T-cell (primary cell): ENCODE measurements around the gene ZFX. TPM values are rescaled to one million over a fixed set of nuclear protein-coding genes. Genes with fewer than 3 reads are reported as not detected.
A peak's percentile ranks its signal among the peaks of the same experiment; 100 is the strongest.

ENCODE experiments used
- ATAC-seq, 4 experiments: fragments of 200-7000 bp in 3 of 4; fragments of 150-1000 bp in 1 of 4; cut with Tn5 transposase; replicated peaks in 1 of 4; 1 replicate in 3 of 4; 2 replicates in 1 of 4; pipeline ENCODE4 v1.10.0; 2021; ENCODE audit warnings: moderate library complexity in 3 of 4, mild to moderate bottlenecking in 2 of 4, moderate number of reproducible peaks in 1 of 4
- CTCF ChIA-PET, 2 donors: fragments of 300-600 bp; sonication (Branson Sonifier 250); formaldehyde crosslinking; loops; one replicate each; lab custom pipeline; 2022; ENCODE audit warnings: antibody characterized with exemption in 2 of 2; lab: Charles Lee
- POLR2A ChIA-PET, 2 donors: fragments of 300-600 bp; sonication (Branson Sonifier 250); formaldehyde crosslinking; loops; one replicate each; lab custom pipeline; 2022; ENCODE audit warnings: antibody characterized with exemption in 2 of 2; lab: Charles Lee
- DNase-seq, 35 experiments: peaks; one replicate each; pipeline versions ENCODE4 v3.0.0 to v3.0.0-alpha.2; 2013 to 2023
- H3K27ac ChIP-seq: one replicate; pipeline ENCODE4 v1.5.1; 2013; ENCODE audit warnings: low read length
- H3K27me3 ChIP-seq, 2 experiments: replicated peaks in 1 of 2; 1 replicate in 1 of 2; 2 replicates in 1 of 2; pipeline versions ENCODE4 v1.6.1 to v1.7.0; 2013; ENCODE audit warnings: low read length in 1 of 2, mixed read lengths in 1 of 2; ENCODE audit not compliant: control insufficient read depth in 2 of 2, insufficient read depth in 2 of 2; ENCODE audit errors: extremely low read depth in 1 of 2
- H3K36me3 ChIP-seq, 2 donors: 1 replicate in 1 of 2; 2 replicates in 1 of 2; pipeline versions ENCODE4 v1.6.1 to v1.7.0; 2013; ENCODE audit warnings: low read length in 1 of 2; ENCODE audit not compliant: control insufficient read depth in 2 of 2, insufficient read depth in 1 of 2; ENCODE audit errors: extremely low read depth in 1 of 2
- H3K4me1 ChIP-seq, 2 experiments: 1 replicate in 1 of 2; 2 replicates in 1 of 2; pipeline versions ENCODE4 v1.6.1 to v1.7.0; 2013; ENCODE audit warnings: low read length in 2 of 2, mixed read lengths in 1 of 2; ENCODE audit not compliant: insufficient read depth in 2 of 2, control insufficient read depth in 1 of 2; ENCODE audit errors: extremely low read depth in 1 of 2
- H3K4me3 ChIP-seq, 2 donors: 1 replicate in 1 of 2; 2 replicates in 1 of 2; pipeline versions ENCODE4 v1.5.1 to v1.7.0; 2013; ENCODE audit warnings: mild to moderate bottlenecking in 2 of 2, low read length in 1 of 2, moderate library complexity in 1 of 2; ENCODE audit not compliant: control insufficient read depth in 1 of 2; ENCODE audit errors: extremely low read depth in 1 of 2
- H3K9me3 ChIP-seq: 2 replicates; pipeline ENCODE4 v1.7.0; 2013
- H3K27ac Mint-ChIP-seq, 2 donors: one replicate each; pipeline ENCODE4 v1.8.0; 2020 to 2021; ENCODE audit warnings: mild to moderate bottlenecking in 2 of 2, mixed read lengths in 2 of 2
- H3K27me3 Mint-ChIP-seq, 2 donors: one replicate each; pipeline ENCODE4 v1.8.0; 2021 to 2022; ENCODE audit warnings: mixed read lengths in 2 of 2
- H3K36me3 Mint-ChIP-seq: one replicate; pipeline ENCODE4 v1.8.0; 2021; ENCODE audit warnings: mixed read lengths
- H3K4me1 Mint-ChIP-seq, 3 donors: one replicate each; pipeline ENCODE4 v1.8.0; 2020 to 2022; ENCODE audit warnings: mixed read lengths in 3 of 3, mild to moderate bottlenecking in 1 of 3
- H3K4me3 Mint-ChIP-seq, 3 donors: one replicate each; pipeline ENCODE4 v1.8.0; 2020 to 2022; ENCODE audit warnings: mild to moderate bottlenecking in 3 of 3, mixed read lengths in 3 of 3, moderate library complexity in 3 of 3
- H3K9me3 Mint-ChIP-seq, 3 donors: one replicate each; pipeline ENCODE4 v1.8.0; 2020 to 2022; ENCODE audit warnings: mixed read lengths in 3 of 3
- WGBS: methylation state at CpG from one replicate; pipeline ENCODE4 v1.1.5; 2013; ENCODE audit warnings: missing lambda C conversion rate; ENCODE audit not compliant: insufficient coverage; 5-methylcytosine and 5-hydroxymethylcytosine counted together
- total RNA-seq, 35 experiments: library from RNA in 6 of 35; stranded (reverse) in 6 of 35; fragments of 120-200 nt in 1 of 35; gene quantifications; one replicate each; pipeline versions ENCODE4 v1.2.1 to v1.2.4 and lab custom pipeline; 2013 to 2026

The ZFX gene
- total RNA-seq, 5 donors from 2014 or later (not counting 1 experiment from before 2014, with no cell fraction given): 52.5 to 95.3 (median 66.5) TPM

GRCh38 chrX:24259544-24260240 lies 110.2 kb downstream of the ZFX start:
- Mint-ChIP-seq H3K27me3 (peaks cover 6 to 7% of the 10 kb centered on the region in 2 donors), H3K4me3 (no peak overlapping the region), H3K4me1 (peaks cover 8 to 10% (median 9%) of the 10 kb centered on the region in 3 donors), H3K27ac (no peak overlapping the region), H3K9me3 (no peaks in the 10 kb centered on the region), H3K36me3 (no peaks in the 10 kb centered on the region)
- Histone ChIP-seq H3K27ac (no peak overlapping the region), H3K27me3 (no peaks in the 10 kb centered on the region), H3K9me3 (no peaks in the 10 kb centered on the region), H3K4me3 (no peak overlapping the region), H3K36me3 (no peaks in the 10 kb centered on the region), H3K4me1 (no peaks in the 10 kb centered on the region)
- DNase-seq (peak in 6 of 35 experiments; percentile 2 to 45 (median 4)), ATAC-seq (no peak)
- WGBS: 29% methylated on average over 1 of the region's 9 CpGs
- ChIA-PET POLR2A (no interaction called here), CTCF (interaction anchor here (0.6 to 1.3 kb wide), 5 partner anchors 112 to 240 kb away, joined by 3 to 7 read pairs (median 4); no protein-coding TSS in a partner anchor)

- Mint-ChIP-seq H3K4me3 (peak overlapping the region in 1 of 3 donors; percentile 6), H3K27me3 (peaks cover 0 to 8% of the 10 kb centered on the region in 2 donors), H3K27ac (peak overlapping the region; percentile 41 to 73), H3K36me3 (no peaks in the 10 kb centered on the region), H3K9me3 (no peaks in the 10 kb centered on the region), H3K4me1 (peaks cover 8 to 10% (median 9%) of the 10 kb centered on the region in 3 donors)
- no peaks in the 10 kb centered on the region for H3K27me3 ChIP-seq
- H3K4me3 ChIP-seq: no peak overlapping the region
- CTCF ChIA-PET: interaction anchor here in 1 of 2 donors (0.7 kb wide), 1 partner anchor 21 kb away, joined by 4 read pairs; no protein-coding TSS in a partner anchor
- DNase-seq: peak in 9 of 35 experiments; percentile 0 to 36 (median 2)
- H3K36me3 ChIP-seq: no peaks in the 10 kb centered on the region
- H3K9me3 ChIP-seq: no peaks in the 10 kb centered on the region
- H3K4me1 ChIP-seq: no peaks in the 10 kb centered on the region
- ATAC-seq: peak; percentile 35 to 59 (median 50)
- WGBS: 83% methylated on average over 1 of the region's 10 CpGs
- POLR2A ChIA-PET: interaction anchor here in 1 of 2 donors (0.6 kb wide), 1 partner anchor 236 kb away, joined by 4 read pairs; no protein-coding TSS in a partner anchor
- no peak overlapping the region for H3K27ac ChIP-seq
Measured at GRCh38 chrX:24260842-24261550, 111.5 kb downstream of the ZFX start.

- whole genome bisulfite sequencing: 92% methylated on average over 2 of the region's 3 CpGs
- Mint-ChIP-seq H3K9me3 (no peaks in the 10 kb centered on the region), H3K36me3 (no peaks in the 10 kb centered on the region), H3K4me1 (peaks cover 8 to 10% (median 9%) of the 10 kb centered on the region in 3 donors), H3K4me3 (no peak overlapping the region), H3K27ac (no peak overlapping the region), H3K27me3 (peaks cover 0 to 12% of the 10 kb centered on the region in 2 donors)
- ChIA-PET CTCF (no interaction called here), POLR2A (no interaction called here)
- no peaks in the 10 kb centered on the region for H3K27me3 ChIP-seq
- ATAC-seq (no peak), DNase-seq (no peak)
- no peak overlapping the region for H3K27ac ChIP-seq
- H3K4me3 ChIP-seq: no peak overlapping the region
- no peaks in the 10 kb centered on the region for H3K9me3 ChIP-seq
- H3K4me1 ChIP-seq: no peaks in the 10 kb centered on the region
- H3K36me3 ChIP-seq: no peaks in the 10 kb centered on the region
Measured at GRCh38 chrX:24262309-24262708, 112.8 kb downstream of the ZFX start.

- POLR2A ChIA-PET: no interaction called here
- no peak for ATAC-seq
- Mint-ChIP-seq H3K27ac (no peak overlapping the region), H3K36me3 (no peaks in the 10 kb centered on the region), H3K4me3 (no peak overlapping the region), H3K27me3 (peaks cover 0 to 23% of the 10 kb centered on the region in 2 donors), H3K4me1 (peaks cover 8 to 10% (median 9%) of the 10 kb centered on the region in 3 donors), H3K9me3 (no peaks in the 10 kb centered on the region)
- 69% methylated on average over 3 of the region's 6 CpGs for WGBS
- Histone ChIP-seq H3K9me3 (no peaks in the 10 kb centered on the region), H3K36me3 (no peaks in the 10 kb centered on the region), H3K4me3 (no peak overlapping the region), H3K4me1 (no peaks in the 10 kb centered on the region), H3K27ac (no peak overlapping the region), H3K27me3 (no peaks in the 10 kb centered on the region)
- CTCF ChIA-PET: no interaction called here
- no peak for DNase-seq
Measured at GRCh38 chrX:24264383-24264782, 114.9 kb downstream of the ZFX start.

Other genes starting within 250 kb of the ZFX start
- 10 to 100 TPM in 1 of 5 donors, 1 to 10 TPM in 4; 5.2 to 16.5 (median 6.4) TPM for gene APOO, start 241.8 kb upstream of the ZFX start, total RNA-seq
- not detected for gene CXorf58, start 241.7 kb upstream of the ZFX start, total RNA-seq
- 10 to 100 TPM in 2 of 5 donors, 1 to 10 TPM in 3; 7.1 to 21.1 (median 8.0) TPM for gene KLHL15, start 122.5 kb upstream of the ZFX start, total RNA-seq
- 100 to 1,000 TPM; 180 to 309 (median 196) TPM for gene EIF2S3, start 94.8 kb upstream of the ZFX start, total RNA-seq
- gene SUPT20HL2, start 164.3 kb downstream of the ZFX start, total RNA-seq: not detected
- not detected for gene SUPT20HL1, start 210.9 kb downstream of the ZFX start, total RNA-seq